Heart left ventricle (tissue), 16 donors: Measurements from ENCODE around the gene WNT10A. TPM values are rescaled to one million over a fixed set of nuclear protein-coding genes. Genes with fewer than 3 reads are reported as not detected.

Source experiments
- ATAC-seq, 4 donors: fragments of 200-7000 bp; cut with Tn5 transposase; one replicate each; pipeline ENCODE4 v1.9.1; 2020 to 2022; ENCODE audit warnings: moderate library complexity in 4 of 4, mild to moderate bottlenecking in 3 of 4, moderate number of reproducible peaks in 1 of 4
- DNase-seq, 5 donors: peaks; one replicate each; pipeline ENCODE4 v3.0.0-alpha.2; 2020
- H3K27ac ChIP-seq, 12 donors: fragments of 200-600 bp; sonication (generic) in 4 of 12; one replicate each; pipeline versions ENCODE4 v1.5.0 to v1.8.0; 2016 to 2022; ENCODE audit warnings: mild to moderate bottlenecking in 2 of 12
- H3K27me3 ChIP-seq, 9 donors: fragments of 200-600 bp; sonication (generic) in 2 of 9; one replicate each; pipeline versions ENCODE4 v1.5.1 to v1.8.0; 2016 to 2022; ENCODE audit warnings: mild to moderate bottlenecking in 3 of 9
- H3K36me3 ChIP-seq, 9 donors: fragments of 200-600 bp; sonication (generic) in 2 of 9; one replicate each; pipeline versions ENCODE4 v1.5.0 to v1.8.0; 2018 to 2022; ENCODE audit warnings: mild to moderate bottlenecking in 2 of 9
- H3K4me1 ChIP-seq, 12 donors: fragments of 200-600 bp; sonication (generic) in 4 of 12; one replicate each; pipeline versions ENCODE4 v1.5.0 to v1.8.0; 2016 to 2022; ENCODE audit warnings: mild to moderate bottlenecking in 3 of 12
- H3K4me3 ChIP-seq, 12 donors: fragments of 200-600 bp; sonication (generic) in 4 of 12; one replicate each; pipeline versions ENCODE4 v1.5.0 to v1.8.0; 2017 to 2022; ENCODE audit warnings: mild to moderate bottlenecking in 9 of 12, moderate library complexity in 4 of 12
- H3K9me3 ChIP-seq, 12 donors: fragments of 200-600 bp; sonication (generic) in 4 of 12; one replicate each; pipeline versions ENCODE4 v1.5.0 to v1.8.0; 2016 to 2022; ENCODE audit warnings: mild to moderate bottlenecking in 1 of 12
- CTCF ChIP-seq, 12 donors: fragments of 200-600 bp; sonication (generic) in 4 of 12; IDR thresholded peaks; one replicate each; pipeline versions ENCODE4 v1.5.0 to v1.8.0; 2018 to 2022; ENCODE audit warnings: antibody characterized with exemption in 12 of 12, mild to moderate bottlenecking in 5 of 12
- POLR2A ChIP-seq, 2 donors: fragments of 450-650 bp; IDR thresholded peaks; one replicate each; pipeline ENCODE4 v1.6.1; 2017; ENCODE audit warnings: antibody characterized with exemption in 2 of 2, mild to moderate bottlenecking in 2 of 2, moderate library complexity in 2 of 2
- WGBS, 4 donors: extraction: QIAGEN DNeasy Blood & Tissue Kit in 2 of 4; methylation state at CpG; one replicate each; pipeline versions ENCODE4 v1.1.5 to v1.1.7; 2013 to 2018; 5-methylcytosine and 5-hydroxymethylcytosine counted together
- intact Hi-C, 10 donors: fragments of 100-400 bp; cut with DNase I; formaldehyde crosslinking; loops; one replicate each; pipeline versions ENCODE4 v1.11.1 to v1.14.2; 2022
- polyA plus RNA-seq, 2 donors: library from polyadenylated mRNA; stranded (reverse); fragments of 200-250 nt; gene quantifications; one replicate each; pipeline ENCODE4 v1.2.3, GENCODE V29; 2013
- total RNA-seq, 9 donors: library from RNA; depleted of rRNA in 2 of 9; stranded (reverse); fragments of >200 nt in 2 of 9; fragmentation: NEBNext Ultra II Directional in 3 of 9; extraction: Animal tissue kit (Norgen Biotek cat#: 25700) in 3 of 9; gene quantifications; one replicate each; pipeline versions ENCODE4 v1.1.0 to v1.2.4, GENCODE V29; 2016 to 2023
- donor health status: ischemic (EF 13 %, LVEDD 7.1; RV severe dilation, severe dysfunction).
- donor health status: healthy with polysubstance abuse.
- donor health status: DM: no; HTN: yes; CAD: no.
- donor health status: DM: no; HTN: no; CAD: no.
- donor health status: ischemic (EF 25% LVEDD 6.9; RV normal size, moderate dysfunction).
- donor health status: ischemic (EF 25% LVEDD 5.7; RV mildly dilated, moderate dysfunction).
- donor health status: healthy.
- donor health status: DM: yes; HTN: yes; CAD: no.
- donor health status: ischemic (EF 35%, LVEDD 5.7; RV mildly dilated, moderate dysfunction).
- donor health status: nonischemic (EF 11% LVEDD 7.7; RV severe dilation, severe dysfunction).
- donor health status: DM: yes; HTN: yes; CAD: no.
- donor health status: PGD.
- donor health status: ischemic (EF 29% LVEDD 5.4; RV normal size, mild dysfunction).
- donor health status: nonischemic (EF 23%, LVEDD 6.1; RV moderate dilation, normal function).

Gene WNT10A
- total and polyA plus RNA-seq, 11 donors, result 0.08 to 1.3 (median 0.16) TPM; not detected in 8

- intact Hi-C loops, result loop anchor here in 5 of 10 donors (2.0 to 5.0 kb wide), 2 partner anchors 19 to 44 kb away; no protein-coding TSS in a partner anchor
- H3K4me1 ChIP-seq, result peaks cover 0 to 42% (median 20%) of the 10 kb centered on the region in 12 donors
- H3K4me3 ChIP-seq, result no peak overlapping the region
- no peak for DNase-seq
- TF ChIP-seq CTCF (IDR thresholded peaks at IDR 0.05) (no peak), POLR2A (IDR thresholded peaks at IDR 0.05) (no peak)
- no peaks in the 10 kb centered on the region for H3K9me3 ChIP-seq
- no peak for ATAC-seq
- WGBS, 4 donors, result 22 to 36% (median 32%) methylated on average over 6 to 8 of the region's 8 CpGs
- no peak overlapping the region for H3K27ac ChIP-seq
- peaks cover 41 to 92% (median 76%) of the 10 kb centered on the region in 9 donors for H3K27me3 ChIP-seq
- H3K36me3 ChIP-seq, result no peaks in the 10 kb centered on the region
Measured at GRCh38 chr2:218895759-218896500, 15.3 kb downstream of the WNT10A start.

- Histone ChIP-seq H3K4me3 (peak overlapping the region in 3 of 12 donors; percentile 17 to 39 (median 17)), H3K9me3 (no peaks in the 10 kb centered on the region), H3K27me3 (peaks cover 39 to 94% (median 76%) of the 10 kb centered on the region in 9 donors), H3K4me1 (peaks cover 0 to 42% (median 20%) of the 10 kb centered on the region in 12 donors), H3K36me3 (no peaks in the 10 kb centered on the region), H3K27ac (no peak overlapping the region)
- TF ChIP-seq CTCF (IDR thresholded peaks at IDR 0.05), result no peak
- TF ChIP-seq POLR2A (IDR thresholded peaks at IDR 0.05), result no peak
- 3 to 4% (median 4%) methylated on average over 23 to 40 of the region's 40 CpGs for WGBS, 4 donors
- intact Hi-C loops, result loop anchor here in 5 of 10 donors (2.0 to 5.0 kb wide), 2 partner anchors 20 to 44 kb away; no protein-coding TSS in a partner anchor
- no peak for ATAC-seq
- DNase-seq, result no peak
Measured at GRCh38 chr2:218896501-218897393, 16.1 kb downstream of the WNT10A start.

GRCh38 chr2:218897394-218898108 is 16.9 kb downstream of the WNT10A start:
- DNase-seq, result no peak
- TF ChIP-seq POLR2A (IDR thresholded peaks at IDR 0.05) (no peak), CTCF (IDR thresholded peaks at IDR 0.05) (no peak)
- peak overlapping the region in 2 of 12 donors; percentile 17 to 39 for H3K4me3 ChIP-seq

More at GRCh38 chr2:218897394-218898108, 16.9 kb downstream of the WNT10A start:
- intact Hi-C loops, result loop anchor here (1.0 to 5.0 kb wide), 4 partner anchors 21 to 45 kb away; no protein-coding TSS in a partner anchor
- Histone ChIP-seq H3K27me3 (peaks cover 39 to 98% (median 79%) of the 10 kb centered on the region in 9 donors), H3K27ac (no peak overlapping the region), H3K9me3 (no peaks in the 10 kb centered on the region), H3K36me3 (no peaks in the 10 kb centered on the region), H3K4me1 (peaks cover 0 to 39% (median 20%) of the 10 kb centered on the region in 12 donors)
- peak in 1 of 4 donors; percentile 4 for ATAC-seq
- 3 to 9% (median 7%) methylated on average over 24 to 34 of the region's 34 CpGs for WGBS, 4 donors
